ENCODE data around the gene AK4.

Gene AK4

GRCh38 chr1:65208563-65208973, 60.6 kb downstream of the AK4 start:
- TF ChIP-seq CTCF (IDR thresholded peaks at IDR 0.05; ENCODE audit: low read depth, low read length) = no peak
- no peak for DNase-seq (ENCODE audit: extremely low read depth, low read depth)

GRCh38 chr1:65209005-65209885, 61.2 kb downstream of the AK4 start:
- DNase-seq (ENCODE audit: extremely low read depth, low read depth) = peak; percentile 7
- TF ChIP-seq CTCF (IDR thresholded peaks at IDR 0.05; ENCODE audit: low read depth, low read length) = peak; percentile 58

GRCh38 chr1:65210325-65210724, 62.3 kb downstream of the AK4 start:
- TF ChIP-seq CTCF (IDR thresholded peaks at IDR 0.05; ENCODE audit: low read depth, low read length) = no peak
- no peak for DNase-seq (ENCODE audit: extremely low read depth, low read depth)

GRCh38 chr1:65211331-65211730, 63.3 kb downstream of the AK4 start:
- TF ChIP-seq CTCF (IDR thresholded peaks at IDR 0.05; ENCODE audit: low read depth, low read length) = no peak
- no peak for DNase-seq (ENCODE audit: extremely low read depth, low read depth)

GRCh38 chr1:65213271-65214023, 65.4 kb downstream of the AK4 start:
- no peak for TF ChIP-seq CTCF (IDR thresholded peaks at IDR 0.05; ENCODE audit: low read depth, low read length)
- DNase-seq (ENCODE audit: extremely low read depth, low read depth) = no peak

- no peak for TF ChIP-seq CTCF (IDR thresholded peaks at IDR 0.05; ENCODE audit: low read depth, low read length)
- DNase-seq (ENCODE audit: extremely low read depth, low read depth) = no peak
These were observed 66.5 kb downstream of the AK4 start for GRCh38 chr1:65214340-65215027.

Measured in AG09319 (cell line).